GM19099 (cell line): ENCODE results near the gene CHRM4.

Experiments
- POLR2A ChIP-seq: IDR thresholded peaks from 3 replicates; pipeline ENCODE4 v1.6.1; 2011; ENCODE audit warnings: low read depth; ENCODE audit not compliant: insufficient read length; ENCODE audit errors: extremely low read depth

The CHRM4 gene

DNA sequence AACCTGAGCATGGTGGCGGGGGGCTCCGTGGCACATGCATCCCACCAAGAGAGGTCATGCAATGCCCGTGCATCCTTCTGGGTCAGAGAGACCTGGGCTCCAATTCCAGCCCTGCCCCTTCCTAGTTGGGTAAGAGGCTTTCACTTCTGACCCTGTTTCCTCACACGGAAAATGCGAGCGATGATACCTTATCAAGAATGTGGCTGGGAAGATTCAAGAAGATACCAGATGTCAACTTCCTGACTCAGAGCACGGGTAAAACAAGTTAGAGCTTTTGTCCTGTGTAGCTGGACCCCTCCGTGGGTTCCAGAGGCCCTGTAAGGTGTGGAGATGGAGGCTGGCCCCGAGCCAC, 53.0 kb downstream of the CHRM4 start:
- TF ChIP-seq POLR2A: no peak

DNA sequence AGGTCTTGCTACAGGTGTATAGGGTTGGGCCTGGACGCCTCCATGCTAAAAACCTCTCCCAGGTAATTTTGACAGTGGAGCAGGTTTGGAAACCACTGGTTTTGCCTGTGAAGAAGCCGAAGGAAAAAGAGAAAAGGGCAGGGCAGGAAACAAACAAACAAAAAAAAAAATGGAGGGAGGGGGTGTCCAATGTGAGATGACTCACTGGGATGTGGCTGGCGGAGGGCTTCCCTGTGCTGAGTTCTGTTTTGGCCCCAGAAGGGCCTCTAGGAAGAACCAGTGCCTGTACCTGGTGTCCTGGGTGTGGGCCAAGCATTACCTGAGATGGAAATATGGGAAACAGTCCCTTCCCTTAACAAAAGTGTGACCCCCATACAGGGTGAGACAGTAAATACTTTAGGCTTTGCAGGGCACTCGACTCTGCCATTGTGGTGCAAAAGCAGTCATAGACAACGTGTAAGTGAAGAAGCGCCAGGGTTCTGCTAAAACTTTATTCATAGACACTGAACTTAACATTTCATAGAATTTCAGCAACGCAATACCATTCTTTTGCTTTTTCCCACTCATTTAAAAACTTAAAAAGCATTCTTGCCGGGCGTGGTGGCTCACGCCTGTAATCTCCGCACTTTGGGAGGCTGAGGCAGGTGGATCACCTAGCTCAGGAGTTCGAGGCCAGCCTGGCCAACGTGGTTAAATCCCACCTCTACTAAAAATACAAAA, 53.8 kb downstream of the CHRM4 start:
- TF ChIP-seq POLR2A: no peak

DNA sequence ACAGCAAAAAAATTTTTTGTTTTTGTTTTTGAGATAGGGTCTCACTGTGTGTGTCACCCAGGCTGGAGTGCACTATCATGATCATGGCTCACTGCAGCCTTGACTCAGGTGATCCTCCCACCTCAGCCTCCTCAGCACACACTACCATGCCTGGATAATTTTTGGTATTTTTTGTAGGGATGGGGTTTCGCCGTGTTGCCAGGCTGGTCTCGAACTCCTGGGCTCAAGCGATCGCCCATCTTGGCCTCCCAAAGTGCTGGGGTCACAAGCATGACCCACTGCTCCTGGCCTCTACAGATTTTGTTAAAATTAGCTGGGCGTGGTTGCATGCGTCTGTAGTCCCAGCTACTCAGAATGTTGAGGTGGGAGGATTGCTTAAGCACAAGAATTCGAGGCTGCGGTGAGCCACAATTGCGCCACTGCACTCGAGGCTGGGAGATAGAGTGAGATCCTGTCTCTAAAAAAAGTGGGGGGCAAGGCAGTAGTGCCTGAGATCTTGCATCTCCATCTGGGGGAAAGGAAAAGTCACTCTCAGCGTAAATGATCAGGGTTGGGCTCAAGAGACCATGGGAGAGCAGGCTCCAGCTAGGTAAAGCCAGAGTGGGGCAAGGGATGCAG, 54.9 kb downstream of the CHRM4 start:
- no peak for TF ChIP-seq POLR2A

DNA sequence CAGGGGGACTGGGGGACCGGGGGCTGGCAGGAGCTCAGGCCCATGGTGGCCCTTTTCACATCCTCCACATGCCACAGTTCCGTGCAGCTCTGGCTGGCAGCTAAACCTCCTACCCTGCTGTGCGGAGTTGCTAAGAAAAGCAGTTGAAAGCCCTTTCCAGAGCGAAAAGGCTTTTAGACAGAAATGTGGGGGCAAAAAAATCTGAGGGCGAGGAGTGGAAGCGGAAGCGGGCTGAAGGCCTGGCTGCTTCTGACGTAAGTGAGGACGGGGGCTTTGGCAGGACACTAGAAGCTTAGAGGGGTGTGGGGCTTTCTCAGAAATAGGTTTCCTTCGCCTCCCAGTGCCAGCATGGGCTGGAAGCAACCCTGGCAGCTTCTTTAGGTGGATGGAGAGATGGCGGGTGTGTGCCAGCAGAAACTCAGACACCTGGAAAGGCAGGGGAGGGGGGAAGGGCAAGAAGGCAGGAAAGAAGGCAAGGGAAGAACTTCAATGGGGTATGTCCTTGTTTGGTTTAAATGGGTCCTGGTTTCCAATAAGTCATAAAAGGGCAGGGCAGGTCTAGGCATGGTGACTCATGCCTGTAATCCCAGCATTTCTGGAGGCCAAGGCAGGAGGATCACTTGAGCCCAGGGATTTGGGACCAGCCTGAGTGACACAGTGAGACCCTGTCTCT, 55.5 kb downstream of the CHRM4 start:
- TF ChIP-seq POLR2A: no peak

DNA sequence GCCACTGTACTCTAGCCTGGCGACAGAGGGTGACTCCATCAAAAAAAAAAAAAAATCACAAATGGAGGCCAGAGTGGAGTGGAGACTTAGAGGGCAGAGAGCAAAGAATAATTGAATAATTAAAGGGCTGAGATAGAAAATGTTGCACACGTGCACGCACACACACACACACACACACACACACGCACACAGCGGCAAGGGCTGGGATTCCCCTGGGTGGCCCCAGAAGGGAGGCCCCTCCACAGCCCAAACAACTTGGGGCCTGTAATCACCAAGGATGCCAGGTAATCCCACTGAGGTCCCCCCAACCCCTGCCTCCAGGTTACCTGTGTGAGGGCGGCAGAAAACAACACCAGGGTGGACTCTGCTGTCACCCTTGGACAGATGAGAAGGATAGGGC, 56.3 kb downstream of the CHRM4 start:
- TF ChIP-seq POLR2A: no peak

DNA sequence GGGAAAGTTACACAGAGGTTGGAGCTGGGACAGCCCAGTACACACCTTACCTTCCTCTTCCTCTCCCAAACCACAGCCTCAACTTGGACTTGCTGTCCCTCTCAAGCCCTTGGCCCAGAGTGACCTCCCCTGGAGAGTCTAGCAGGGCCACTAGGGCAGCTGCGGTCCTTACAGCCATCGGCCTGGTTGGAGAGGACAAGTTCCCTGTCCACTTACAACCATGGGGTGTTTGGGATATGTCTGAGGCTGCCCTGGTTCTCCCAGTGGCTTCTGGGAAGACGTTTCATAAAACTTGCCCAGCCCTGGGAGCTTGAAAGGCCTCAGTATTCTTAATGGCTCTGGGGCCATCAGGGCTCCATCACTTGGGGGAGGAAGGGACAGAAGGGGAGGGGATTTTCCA, 57.4 kb downstream of the CHRM4 start:
- no peak for TF ChIP-seq POLR2A
